Stimulated activated CD4-positive, alpha-beta T cell treated with anti-CD3 and anti-CD28 coated beads, Interleukin-1b, Interleukin-23, amount 100 ng/mL, for 4 hours (primary cell): ENCODE results near the gene ANGPTL3.
"Not testable (repeated sequence)": the region's sequence is repeated elsewhere in the genome, so short reads cannot be mapped to it uniquely, and the experiment has no call there.

Experiments used
- DNase-seq, 2 donors: peaks; one replicate each; pipeline ENCODE4 v3.0.0-alpha.2; 2020; ENCODE audit warnings: low read depth in 2 of 2

The ANGPTL3 gene, protein sequence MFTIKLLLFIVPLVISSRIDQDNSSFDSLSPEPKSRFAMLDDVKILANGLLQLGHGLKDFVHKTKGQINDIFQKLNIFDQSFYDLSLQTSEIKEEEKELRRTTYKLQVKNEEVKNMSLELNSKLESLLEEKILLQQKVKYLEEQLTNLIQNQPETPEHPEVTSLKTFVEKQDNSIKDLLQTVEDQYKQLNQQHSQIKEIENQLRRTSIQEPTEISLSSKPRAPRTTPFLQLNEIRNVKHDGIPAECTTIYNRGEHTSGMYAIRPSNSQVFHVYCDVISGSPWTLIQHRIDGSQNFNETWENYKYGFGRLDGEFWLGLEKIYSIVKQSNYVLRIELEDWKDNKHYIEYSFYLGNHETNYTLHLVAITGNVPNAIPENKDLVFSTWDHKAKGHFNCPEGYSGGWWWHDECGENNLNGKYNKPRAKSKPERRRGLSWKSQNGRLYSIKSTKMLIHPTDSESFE

DNA sequence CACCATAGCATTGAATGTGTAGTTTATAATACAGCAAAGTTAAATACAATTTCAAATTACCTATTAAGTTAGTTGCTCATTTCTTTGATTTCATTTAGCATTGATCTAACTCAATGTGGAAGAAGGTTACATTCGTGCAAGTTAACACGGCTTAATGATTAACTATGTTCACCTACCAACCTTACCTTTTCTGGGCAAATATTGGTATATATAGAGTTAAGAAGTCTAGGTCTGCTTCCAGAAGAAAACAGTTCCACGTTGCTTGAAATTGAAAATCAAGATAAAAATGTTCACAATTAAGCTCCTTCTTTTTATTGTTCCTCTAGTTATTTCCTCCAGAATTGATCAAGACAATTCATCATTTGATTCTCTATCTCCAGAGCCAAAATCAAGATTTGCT is at the start of gene ANGPTL3:
TSS of gene ANGPTL3 (plus strand) at position 240 of the 400 bp plus-strand sequence. CDS start at position 287, 47 bp downstream.
- DNase-seq, result no peak

DNA sequence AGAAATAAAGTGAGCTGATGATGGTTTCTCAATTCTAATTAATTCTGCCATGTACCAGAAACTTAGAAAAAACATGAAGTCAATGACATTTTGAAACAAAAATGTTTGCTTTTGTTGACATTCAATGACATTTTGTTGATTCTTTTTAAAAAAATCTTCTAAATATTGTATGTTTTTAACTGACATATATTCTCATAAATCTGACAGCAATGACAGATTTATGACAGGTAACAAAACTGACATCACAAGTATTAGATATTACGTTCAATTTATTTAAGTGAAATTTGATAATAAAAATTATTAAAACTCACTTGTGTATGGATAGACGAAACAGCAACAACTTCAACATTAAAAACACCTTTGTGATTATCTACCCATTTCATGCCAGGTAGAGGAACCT is 36.0 kb upstream of the ANGPTL3 start:
- no peak for DNase-seq

DNA sequence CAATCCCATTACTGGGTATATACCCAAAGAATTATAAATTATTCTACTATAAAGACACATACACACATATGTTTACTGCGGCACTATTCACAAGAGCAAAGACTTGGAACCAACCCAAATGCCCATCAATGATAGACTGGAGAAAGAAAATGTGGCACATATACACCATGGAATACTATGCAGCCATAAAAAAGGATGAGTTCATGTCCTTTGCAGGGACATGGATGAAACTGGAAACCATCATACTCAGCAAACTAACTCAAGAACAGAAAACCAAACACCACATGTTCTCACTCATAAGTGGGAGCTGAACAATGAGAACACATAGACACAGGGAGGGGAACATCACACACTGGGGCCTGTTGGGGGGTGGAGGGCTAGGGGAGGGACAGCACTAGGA is 30.1 kb upstream of the ANGPTL3 start:
- not testable (repeated sequence) for DNase-seq

DNA sequence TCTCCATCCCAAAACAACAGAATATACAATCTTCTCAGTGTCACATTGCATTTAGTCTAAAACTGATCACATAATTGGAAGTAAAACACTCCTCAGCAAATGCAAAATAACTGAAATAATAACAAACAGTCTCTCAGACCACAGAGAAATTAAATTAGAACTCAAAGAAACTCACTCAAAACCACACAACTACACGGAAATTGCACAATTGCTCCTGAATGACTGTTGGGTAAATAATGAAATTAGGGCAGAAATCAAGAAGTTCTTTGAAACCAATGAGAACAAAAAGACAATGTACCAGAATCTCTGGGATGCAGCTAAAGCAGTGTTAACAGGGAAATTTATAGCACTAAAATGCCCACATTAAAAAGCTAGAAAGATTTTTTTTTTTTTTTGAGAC is 29.4 kb upstream of the ANGPTL3 start:
- DNase-seq, result not testable (repeated sequence)

DNA sequence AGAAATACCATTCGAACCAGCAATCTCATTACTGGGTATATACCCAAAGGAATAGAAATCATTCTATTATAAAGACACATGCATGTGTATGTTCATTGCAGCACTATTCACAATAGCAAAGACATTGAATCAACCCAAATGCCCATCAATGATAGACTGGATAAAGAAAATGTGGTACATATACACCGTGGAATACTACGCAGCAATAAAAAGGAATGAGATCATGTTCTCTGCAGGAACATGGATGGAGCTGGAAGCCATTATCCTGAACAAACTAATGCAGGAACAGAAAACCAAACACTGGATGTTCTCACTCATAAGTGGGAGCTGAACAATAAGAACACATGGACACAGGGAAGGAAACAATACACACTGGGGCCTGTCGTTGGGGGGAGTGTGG is 25.8 kb upstream of the ANGPTL3 start:
- not testable (repeated sequence) for DNase-seq

DNA sequence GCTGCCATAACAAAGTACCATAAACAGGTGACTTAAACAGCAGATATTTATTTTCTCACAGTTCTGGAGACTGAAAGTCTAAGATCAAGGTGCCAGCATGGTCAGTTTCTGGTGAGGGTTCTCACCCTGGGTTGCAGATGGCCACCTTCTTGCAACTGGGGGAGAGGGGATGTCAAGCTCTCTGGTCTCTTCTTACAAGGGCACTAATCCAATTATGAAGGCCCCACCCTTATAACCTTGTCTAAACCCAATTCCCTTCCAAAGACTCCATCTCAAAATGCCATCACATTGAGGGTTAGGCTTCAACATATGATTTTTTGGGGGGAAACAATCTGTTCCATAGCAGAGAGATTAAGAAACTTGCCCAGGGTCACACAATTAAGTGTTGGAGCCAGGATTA is 24.8 kb upstream of the ANGPTL3 start:
- DNase-seq, result no peak

DNA sequence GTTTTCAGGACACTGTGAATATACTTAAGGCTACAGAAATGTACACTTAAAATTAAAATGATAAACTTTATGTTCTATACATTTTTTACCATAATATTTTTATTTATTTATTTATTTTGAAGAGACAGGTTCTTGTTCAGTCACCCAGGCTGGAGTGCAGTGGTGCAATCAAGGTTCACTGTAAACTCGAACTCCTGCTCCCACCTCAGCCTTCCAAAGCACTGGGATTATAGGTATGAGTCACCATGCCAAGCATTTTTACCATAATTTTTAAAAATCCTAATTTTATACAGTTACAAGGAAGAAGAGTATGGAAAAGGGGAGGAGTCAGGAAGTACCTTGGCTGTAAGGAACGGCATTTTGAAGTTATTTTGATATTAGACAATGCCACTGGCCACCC is 23.6 kb upstream of the ANGPTL3 start:
- no peak for DNase-seq

DNA sequence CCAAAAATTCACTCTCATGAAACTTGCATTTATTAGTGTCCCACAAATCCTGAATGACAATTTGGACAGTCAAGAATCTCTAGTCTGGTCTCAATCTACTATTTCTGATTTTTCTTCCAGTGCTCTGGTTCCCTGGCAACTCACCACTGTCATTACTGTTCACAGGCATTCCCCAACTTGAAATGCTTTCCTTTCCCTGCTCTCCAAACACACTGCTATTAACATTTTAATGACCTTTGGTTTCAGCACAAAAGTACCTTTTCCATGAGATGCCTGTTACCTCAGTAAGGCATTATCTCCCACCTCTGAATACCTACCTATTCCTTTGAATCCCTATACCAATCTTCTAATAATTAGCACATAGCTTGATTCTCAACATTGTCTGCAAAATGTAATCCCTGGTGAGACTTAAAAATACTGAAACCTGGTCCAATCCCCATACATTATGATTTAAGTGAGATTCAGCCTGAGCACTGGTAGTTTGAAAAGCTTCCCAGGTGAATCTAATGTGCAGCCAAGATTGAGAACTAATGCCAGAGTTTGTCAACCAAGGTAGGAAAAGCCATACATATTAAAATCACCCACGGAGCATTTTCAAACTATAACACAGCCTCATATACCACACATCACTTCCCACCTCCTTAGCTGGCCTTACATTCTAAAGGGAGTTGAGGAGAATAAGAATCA is 11.7 kb upstream of the ANGPTL3 start:
- no peak for DNase-seq

DNA sequence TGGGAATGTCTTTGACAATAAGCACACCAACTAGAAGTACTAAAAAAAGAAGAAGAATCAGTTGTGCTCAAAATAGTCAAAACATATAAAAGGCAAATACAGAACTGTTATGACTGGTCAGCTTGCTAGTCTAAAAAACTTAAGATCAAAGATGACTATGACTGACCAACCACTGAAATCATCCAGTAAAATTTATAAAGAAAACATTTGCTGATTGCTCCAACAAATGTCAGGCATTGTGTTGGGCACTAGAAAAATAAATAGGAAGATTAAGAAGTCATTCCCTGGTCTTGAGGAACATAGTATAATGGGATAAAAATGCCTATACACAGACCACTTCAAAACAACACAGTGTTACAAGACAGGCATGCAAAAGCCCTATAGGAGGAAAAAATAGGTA is 9.3 kb upstream of the ANGPTL3 start:
- DNase-seq, result no peak

DNA sequence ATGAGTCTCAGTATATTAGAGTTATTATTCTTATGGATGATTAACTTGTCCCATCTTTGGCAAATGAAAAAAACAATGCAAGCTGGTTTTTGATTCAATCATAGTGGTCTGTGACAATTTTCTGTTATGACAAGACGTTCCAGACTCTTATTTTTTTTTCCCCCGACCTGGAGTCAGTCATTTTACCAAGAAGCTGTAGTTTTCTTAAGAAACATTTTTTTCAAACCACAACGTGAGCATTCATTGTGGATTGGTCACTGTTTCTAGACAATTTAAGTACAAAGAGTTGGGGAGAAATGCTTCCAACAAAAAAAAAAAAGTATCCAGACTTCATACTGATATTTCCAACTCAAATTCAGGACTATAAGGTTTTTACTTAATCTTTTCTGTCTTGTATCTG is 8.0 kb upstream of the ANGPTL3 start:
- DNase-seq, result no peak

DNA sequence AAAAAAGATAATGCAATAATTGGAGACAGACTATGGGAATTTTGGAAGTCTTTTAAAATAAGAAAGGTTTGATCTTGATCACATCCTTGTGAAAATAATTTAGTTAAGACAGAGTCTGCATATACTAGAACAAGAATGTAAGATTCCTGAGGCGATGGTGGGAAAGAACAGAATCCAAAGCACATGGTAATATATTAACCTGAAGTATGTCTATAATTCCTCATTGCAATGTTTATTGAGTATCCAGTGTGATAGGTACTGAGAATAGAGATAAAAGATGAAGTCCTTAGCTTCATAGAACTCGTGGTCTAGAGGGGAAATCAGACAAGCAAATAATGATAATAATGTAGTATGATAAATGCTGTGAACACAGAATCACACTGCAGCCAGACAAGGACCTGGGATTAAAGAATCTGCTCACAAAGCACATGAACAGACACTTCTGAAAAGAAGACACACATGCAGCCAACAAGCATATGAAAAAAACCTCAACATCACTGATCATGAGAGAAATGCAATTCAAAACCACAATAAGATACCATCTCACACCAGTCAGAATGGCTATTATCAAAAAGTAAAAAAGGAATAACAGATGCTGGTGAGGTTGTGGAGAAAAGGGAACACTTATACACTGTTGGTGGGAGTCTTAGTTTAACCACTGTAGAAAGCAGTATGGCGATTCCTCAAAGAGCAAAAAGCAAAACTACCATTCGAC is 6.9 kb upstream of the ANGPTL3 start:
- no peak for DNase-seq

DNA sequence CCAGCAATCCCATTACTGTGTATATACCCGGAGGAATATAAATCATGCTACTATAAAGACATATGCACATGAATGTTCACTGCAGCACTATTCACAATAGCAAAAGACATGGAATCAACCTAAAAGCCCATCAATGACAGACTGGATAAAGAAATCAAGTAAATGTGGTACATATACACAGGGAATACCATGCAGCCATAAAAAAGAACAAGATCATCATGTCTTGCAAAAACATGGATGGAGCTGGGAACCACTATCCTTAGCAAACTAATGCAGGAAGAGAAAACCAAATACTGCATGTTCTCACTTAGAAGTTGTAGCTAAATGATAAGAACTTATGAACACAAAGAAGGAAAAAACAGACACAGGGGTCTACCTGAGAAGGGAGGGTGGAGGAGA is 6.4 kb upstream of the ANGPTL3 start:
- DNase-seq, result no peak

DNA sequence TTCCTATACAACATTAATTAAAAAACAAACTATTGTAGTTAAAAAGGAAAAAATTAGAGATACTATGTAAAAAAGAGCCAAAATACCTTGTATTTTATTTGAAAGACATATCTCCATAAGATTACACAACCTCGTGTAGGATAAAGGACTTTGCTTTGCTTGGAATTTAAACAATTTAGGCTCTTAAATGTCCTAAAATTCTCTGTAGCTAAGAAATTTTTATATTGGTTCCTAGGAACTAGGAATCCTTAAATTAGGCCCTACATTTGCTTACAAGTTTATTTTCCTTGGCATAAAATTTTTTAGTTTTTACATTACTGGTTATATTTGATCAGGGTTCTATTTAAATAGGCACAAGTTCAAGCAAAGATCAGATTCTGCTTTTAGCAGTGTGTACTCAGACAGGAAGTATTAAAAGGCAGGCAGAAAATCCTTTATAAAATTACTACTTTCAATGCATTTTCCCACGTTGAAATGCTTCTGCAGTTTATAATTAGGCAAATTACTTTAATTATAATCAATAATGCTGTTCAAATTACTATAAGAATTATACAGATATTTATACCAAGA is 3.4 kb upstream of the ANGPTL3 start:
- no peak for DNase-seq

DNA sequence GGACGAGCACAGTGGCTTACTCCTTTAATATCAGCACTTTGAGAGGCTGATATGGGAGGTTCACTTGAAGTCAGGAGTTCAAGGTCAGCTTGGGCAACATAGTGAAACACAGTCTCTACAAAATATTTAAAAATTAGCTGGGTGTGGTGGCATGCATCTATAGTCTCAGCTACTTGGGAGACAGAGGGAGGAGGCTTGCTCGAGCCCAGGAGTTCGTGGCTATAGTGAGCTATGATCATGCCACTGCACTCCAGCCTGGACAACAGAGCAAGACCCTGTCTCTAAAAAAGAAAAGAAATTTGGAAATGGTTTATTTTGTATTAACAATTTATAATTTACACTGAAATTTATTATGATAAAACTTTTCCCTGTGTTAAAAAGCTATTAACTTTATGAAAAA is 1.7 kb upstream of the ANGPTL3 start:
- no peak for DNase-seq

DNA sequence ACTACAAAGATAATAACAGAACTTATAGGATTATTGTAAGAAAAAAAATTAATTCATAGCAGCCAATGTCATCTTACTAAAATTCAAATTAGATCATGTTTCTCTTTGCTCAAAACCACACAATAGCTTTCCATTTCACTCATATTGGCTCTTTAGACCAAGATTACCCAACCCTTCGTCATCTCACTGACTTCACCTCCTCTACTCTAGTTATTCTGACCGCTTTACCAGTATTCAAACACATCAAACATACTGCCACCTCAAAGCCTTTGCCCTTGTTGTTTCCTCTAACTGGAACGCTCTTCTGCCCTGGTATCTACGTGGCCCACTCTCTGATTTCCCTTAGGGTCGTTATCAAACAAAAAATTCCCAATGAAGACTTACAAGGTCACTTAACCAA is 1.7 kb downstream of the ANGPTL3 start:
- no peak for DNase-seq

DNA sequence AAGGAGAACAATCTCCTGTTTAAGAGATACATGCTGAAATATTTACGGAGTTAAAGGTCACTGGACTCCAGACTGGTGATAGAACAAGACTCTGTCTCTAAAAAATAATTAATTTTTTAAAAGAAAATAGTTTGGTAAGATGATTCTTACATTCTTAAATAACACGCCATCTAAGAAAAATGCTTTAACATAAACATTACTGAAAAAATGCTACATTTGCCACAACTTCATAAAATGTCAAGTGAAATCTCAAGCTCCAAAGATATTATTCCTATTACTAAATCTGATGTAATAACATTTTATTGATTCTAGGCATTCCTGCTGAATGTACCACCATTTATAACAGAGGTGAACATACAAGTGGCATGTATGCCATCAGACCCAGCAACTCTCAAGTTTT is 4.1 kb downstream of the ANGPTL3 start:
- DNase-seq, result no peak

DNA sequence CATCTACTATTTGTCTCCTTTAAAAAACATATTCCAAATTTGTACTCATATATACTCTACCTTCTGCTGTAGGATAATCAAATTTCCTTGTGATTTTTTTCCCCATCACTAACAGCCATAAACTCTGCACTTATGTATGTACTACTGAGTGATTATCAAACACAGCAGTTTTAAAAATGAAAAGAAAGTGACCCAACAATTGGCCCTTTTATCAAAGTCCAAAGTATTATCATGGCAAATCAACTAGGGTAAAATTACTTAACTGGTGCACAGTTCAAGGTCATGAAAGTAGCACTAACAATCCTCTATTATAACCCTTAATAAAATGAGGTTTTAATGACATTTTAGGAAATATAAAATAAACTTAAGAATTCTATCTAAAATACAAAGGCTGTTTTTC is 11.6 kb downstream of the ANGPTL3 start:
- DNase-seq, result no peak

DNA sequence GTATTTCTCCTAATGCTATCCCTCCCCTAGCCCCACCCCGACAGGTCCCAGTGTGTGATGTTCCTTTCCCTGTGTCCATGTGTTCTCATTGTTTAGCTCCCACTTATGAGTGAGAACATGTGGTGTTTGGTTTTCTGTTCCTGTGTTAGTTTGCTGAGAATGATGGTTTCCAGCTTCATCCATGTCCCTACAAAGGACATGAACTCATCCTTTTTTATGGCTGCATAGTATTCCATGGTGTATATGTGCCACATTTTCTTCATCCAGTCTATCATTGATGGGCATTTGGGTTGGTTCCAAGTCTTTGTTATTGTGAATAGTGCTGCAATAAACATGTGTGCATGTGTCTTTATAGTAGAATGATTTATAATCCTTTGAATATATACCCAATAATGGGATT is 13.3 kb downstream of the ANGPTL3 start:
- not testable (repeated sequence) for DNase-seq

DNA sequence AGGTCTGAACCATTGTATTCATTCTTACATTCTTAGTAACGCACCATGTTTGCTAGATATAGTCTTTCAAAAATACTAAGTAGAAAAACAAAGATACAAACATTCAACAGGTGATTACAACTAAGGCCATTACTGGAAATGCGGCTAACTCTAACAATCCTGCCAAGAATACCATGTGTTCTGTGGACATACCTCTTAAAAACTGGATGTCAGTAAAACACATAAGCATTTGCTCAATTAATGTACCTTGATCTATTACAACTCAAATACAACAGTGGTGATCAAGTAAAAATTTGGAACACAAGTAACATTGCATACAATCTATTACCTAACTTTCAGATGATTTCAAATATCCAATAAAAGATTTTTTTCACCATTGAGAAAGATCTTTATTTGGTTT is 15.4 kb downstream of the ANGPTL3 start:
- DNase-seq, result no peak

DNA sequence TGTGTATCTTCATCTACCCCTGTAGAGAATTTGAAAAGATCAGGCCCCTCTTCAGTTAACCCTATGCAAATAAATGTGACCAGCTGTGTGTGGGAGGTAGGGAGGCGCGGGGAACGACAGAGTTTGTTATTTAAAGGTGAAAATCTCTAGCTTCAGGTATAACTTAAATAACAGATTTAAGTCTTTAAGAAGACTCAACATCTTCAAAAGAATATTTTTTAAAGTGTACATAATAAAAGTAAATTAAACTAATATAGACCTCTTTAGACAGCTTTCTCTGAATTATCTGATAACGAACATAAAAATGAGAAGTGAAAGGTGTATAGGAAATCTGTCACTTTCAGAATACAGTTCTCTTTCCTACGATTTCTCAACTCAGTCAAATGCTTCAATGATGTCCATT is 16.0 kb downstream of the ANGPTL3 start:
- no peak for DNase-seq

DNA sequence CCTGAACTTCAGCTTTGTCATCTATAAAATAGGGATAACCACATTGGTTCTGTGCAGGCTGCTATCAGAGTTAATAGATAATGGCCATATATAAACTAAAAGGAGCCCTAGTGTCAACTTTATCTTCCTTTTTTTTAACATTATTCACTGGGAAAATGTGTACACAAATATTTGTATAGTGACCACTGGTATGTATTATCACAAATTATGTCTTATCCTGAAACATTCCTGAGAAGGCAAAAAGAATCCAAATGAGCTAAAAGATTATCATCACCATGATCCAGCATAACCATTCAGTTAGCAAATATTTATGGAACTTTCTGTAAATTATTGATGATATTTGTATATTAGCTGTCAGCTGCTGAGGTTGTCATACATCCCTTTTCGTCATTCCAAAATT is 16.6 kb downstream of the ANGPTL3 start:
- no peak for DNase-seq

DNA sequence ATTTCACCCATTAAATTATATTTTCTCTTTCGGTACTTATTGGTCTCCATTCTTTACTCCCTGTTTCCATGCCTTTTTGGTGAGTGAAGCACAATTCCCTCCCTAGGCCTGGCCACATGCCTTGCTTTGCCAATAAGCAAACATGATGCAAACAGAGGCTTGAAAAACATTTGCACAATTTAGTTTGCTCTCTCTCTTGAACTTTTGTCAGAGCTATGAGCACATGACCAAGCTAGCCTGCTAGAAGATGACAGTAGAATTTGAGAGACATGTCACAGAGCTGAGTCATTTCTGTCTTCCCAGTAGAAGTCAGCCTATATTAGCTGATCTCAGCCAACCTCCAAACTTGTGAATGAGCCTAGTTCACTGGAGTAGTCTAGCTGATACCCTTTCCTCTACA is 24.6 kb downstream of the ANGPTL3 start:
- no peak for DNase-seq
